ENCODE results near the gene C1orf105.

- TF ChIP-seq CTCF (IDR thresholded peaks at IDR 0.05; ENCODE audit: low read length) (no peak), EZH2 (optimal IDR thresholded peaks at IDR 0.05; ENCODE audit: low read depth, low read length) (no peak), EZH2phosphoT487 (IDR thresholded peaks at IDR 0.05; ENCODE audit: low read length) (no peak)
Measured at GRCh38 chr1:172473302-172473701, 52.8 kb downstream of the C1orf105 start.

Measured in MM.1S (cell line).